HepG2 (cell line): Measurements from ENCODE around the gene GPX2. TPM values are rescaled to one million over a fixed set of nuclear protein-coding genes. Genes with fewer than 3 reads are reported as not detected.

ENCODE experiments used
- polyA plus RNA-seq, 8 experiments: library from polyadenylated mRNA; depleted of rRNA in 3 of 8; stranded (reverse) in 7 of 8; unstranded in 1 of 8; fragments of >200 nt; fragmentation: Illumina TruSeq in 4 of 8; extraction: Trizol in 4 of 8; gene quantifications; 2 replicates each; pipeline versions ENCODE4 v1.2.1 to v1.2.3, GENCODE V29; 2011 to 2016; ENCODE audit warnings: low read depth in 4 of 8, missing spikeins in 1 of 8, mixed read lengths in 1 of 8; ENCODE audit not compliant: insufficient read depth in 1 of 8
- small RNA-seq, 3 experiments: library from RNA; depleted of rRNA; stranded (forward); fragments of <200 nt; gene quantifications; one replicate each; pipeline ENCODE3, GENCODE V24; 2012; ENCODE audit warnings: low read depth in 2 of 3, low replicate concordance in 1 of 3; ENCODE audit not compliant: insufficient read length in 3 of 3, insufficient read depth in 2 of 3
- total RNA-seq, 5 experiments: library from RNA; depleted of rRNA; stranded (reverse); fragments of >200 nt; fragmentation: Illumina TruSeq; extraction: Trizol; gene quantifications; 2 replicates each; pipeline ENCODE4 v1.2.3, GENCODE V29; 2016; ENCODE audit warnings: low read depth in 1 of 5

GPX2 gene
- total and polyA plus RNA-seq, 2 of the 13 experiments (the other 11 are each of a cell fraction or from before 2014, with no cell fraction given): 526 to 674 TPM

Small RNA genes lying within 50 kb of the gene (small RNA-seq; reads per million reads assigned to genes)
- 0 reads per million in 3 experiments for gene RPPH1-2P

Other genes starting within 250 kb of the GPX2 start
- gene PLEKHG3, start 238.3 kb downstream of the GPX2 start, total RNA-seq (2016; rRNA removed; fragmentation: Illumina TruSeq; extraction: Trizol): 9.5 and 9.8 TPM in 2 replicates
- 7.1 and 7.2 TPM in 2 replicates for gene PLEKHG3, start 238.3 kb downstream of the GPX2 start, polyA plus RNA-seq (2011; rRNA removed)
- 0.02 TPM in 1 of 2 replicates, not detected in the other for gene SPTB, start 62.8 kb downstream of the GPX2 start, total RNA-seq (2016; rRNA removed; fragmentation: Illumina TruSeq; extraction: Trizol)
- gene SPTB, start 62.8 kb downstream of the GPX2 start, polyA plus RNA-seq (2011; rRNA removed): 0.01 TPM in 1 of 2 replicates, not detected in the other
- gene CHURC1, start 28.3 kb downstream of the GPX2 start, total RNA-seq (2016; rRNA removed; fragmentation: Illumina TruSeq; extraction: Trizol): 72.1 and 74.4 TPM in 2 replicates
- gene CHURC1, start 28.3 kb downstream of the GPX2 start, polyA plus RNA-seq (2011; rRNA removed): 35.8 and 41.1 TPM in 2 replicates
- 17.2 and 18.5 TPM in 2 replicates for gene RAB15, start 29.6 kb upstream of the GPX2 start, total RNA-seq (2016; rRNA removed; fragmentation: Illumina TruSeq; extraction: Trizol)
- gene RAB15, start 29.6 kb upstream of the GPX2 start, polyA plus RNA-seq (2011; rRNA removed): 7.4 and 12.3 TPM in 2 replicates
- 28.5 and 35.1 TPM in 2 replicates for gene FNTB, start 44.1 kb upstream of the GPX2 start, total RNA-seq (2016; rRNA removed; fragmentation: Illumina TruSeq; extraction: Trizol)
- gene FNTB, start 44.1 kb upstream of the GPX2 start, polyA plus RNA-seq (2011; rRNA removed): 23.6 and 25.5 TPM in 2 replicates
- 28.5 and 29.4 TPM in 2 replicates for gene MAX, start 159.8 kb upstream of the GPX2 start, total RNA-seq (2016; rRNA removed; fragmentation: Illumina TruSeq; extraction: Trizol)
- gene MAX, start 159.8 kb upstream of the GPX2 start, polyA plus RNA-seq (2011; rRNA removed): 29.3 and 30.7 TPM in 2 replicates